HCT116 (cell line): Measurements from ENCODE around the gene SH2B2. TPM values are rescaled to one million over a fixed set of nuclear protein-coding genes. Genes with fewer than 3 reads are reported as not detected.

Experiments
- ATAC-seq: fragments of 200-7000 bp; cut with Tn5 transposase; 2 replicates; pipeline ENCODE4 v1.9.1; 2020; ENCODE audit warnings: mild to moderate bottlenecking, moderate library complexity
- BruUV-seq: library from RNA; stranded (reverse); fragments of 400-500 nt; replicated peaks from 2 replicates; lab custom pipeline; 2021; lab: Mats Ljungman, UMichigan
- CTCF ChIA-PET: fragments of 300-600 bp; sonication (Branson Sonifier 250); formaldehyde crosslinking; loops from one replicate; lab custom pipeline; 2021; ENCODE audit warnings: antibody characterized with exemption; lab: Charles Lee
- POLR2A ChIA-PET: fragments of 300-600, 350-600 bp; sonication (Branson Sonifier 250); formaldehyde crosslinking; loops from one replicate; lab custom pipeline; 2021; ENCODE audit warnings: antibody characterized with exemption; lab: Charles Lee
- RAD21 ChIA-PET, 2 experiments: fragments of 300-600 bp; sonication (Branson Sonifier 250); formaldehyde crosslinking; loops; one replicate each; lab custom pipeline; 2023; ENCODE audit warnings: low total read pairs in 2 of 2; ENCODE audit not compliant: uncharacterized antibody in 2 of 2, unreplicated experiment in 2 of 2, low non-redundant PET in 1 of 2; lab: Charles Lee
- DNase-seq: peaks from one replicate; pipeline ENCODE4 v3.0.0-alpha.2; 2010; ENCODE audit warnings: low read depth, low spot score
- H2AFZ ChIP-seq: fragments of 200-600 bp; shearing (Covaris generic), sonication (generic); 2 replicates; pipeline ENCODE4 v1.6.1; 2017; ENCODE audit warnings: low read depth, mixed run types, mixed read lengths, antibody characterized with exemption, low read length; ENCODE audit not compliant: poor library complexity, severe bottlenecking
- H3K27ac ChIP-seq: 2 replicates; pipeline ENCODE4 v1.5.1; 2012; ENCODE audit warnings: low read depth, low read length
- H3K27me3 ChIP-seq: fragments of 200-600 bp; sonication (generic); 2 replicates; pipeline ENCODE4 v1.6.1; 2016; ENCODE audit warnings: mixed run types, low read length, mixed read lengths; ENCODE audit not compliant: insufficient read depth
- H3K36me3 ChIP-seq, 2 experiments: fragments of 200-500 bp in 1 of 2; fragments of 200-600 bp in 1 of 2; sonication (Bioruptor generic) in 1 of 2; sonication (generic) in 1 of 2; 2 replicates each; pipeline versions ENCODE4 v1.5.1 to v1.6.1; 2014 to 2016; ENCODE audit warnings: low read length in 2 of 2, inconsistent platforms in 1 of 2, mixed read lengths in 1 of 2, mixed run types in 1 of 2; ENCODE audit not compliant: insufficient read depth in 2 of 2, control insufficient read depth in 1 of 2
- H3K4me1 ChIP-seq, 2 experiments: fragments of 200-600 bp in 1 of 2; sonication (generic) in 1 of 2; 2 replicates each; pipeline versions ENCODE4 v1.5.1 to v1.6.1; 2012 to 2017; ENCODE audit warnings: low read length in 2 of 2, inconsistent platforms in 1 of 2, mild to moderate bottlenecking in 1 of 2, mixed read lengths in 1 of 2, mixed run types in 1 of 2, moderate library complexity in 1 of 2; ENCODE audit not compliant: insufficient read depth in 2 of 2, control insufficient read depth in 1 of 2
- H3K4me2 ChIP-seq: fragments of 200-600 bp; sonication (generic); 2 replicates; pipeline ENCODE4 v1.6.1; 2017; ENCODE audit warnings: mixed run types, low read length, mixed read lengths
- H3K4me3 ChIP-seq, 2 experiments: fragments of 200-600 bp in 1 of 2; sonication (generic) in 1 of 2; replicated peaks in 1 of 2; 2 replicates each; pipeline ENCODE4 v1.5.1; 2011 to 2016; ENCODE audit warnings: low read length in 2 of 2, control low read depth in 1 of 2, low read depth in 1 of 2, mild to moderate bottlenecking in 1 of 2, mixed read lengths in 1 of 2, mixed run types in 1 of 2
- H3K79me2 ChIP-seq: fragments of 200-600 bp; sonication (generic); 2 replicates; pipeline ENCODE4 v1.6.1; 2017; ENCODE audit warnings: mild to moderate bottlenecking, mixed run types, low read length, moderate library complexity, mixed read lengths; ENCODE audit not compliant: insufficient read depth
- H3K9ac ChIP-seq: fragments of 200-600 bp; sonication (generic); 2 replicates; pipeline ENCODE4 v1.6.1; 2016; ENCODE audit warnings: low read length, mixed read lengths
- H3K9me2 ChIP-seq: fragments of 200-600 bp; sonication (generic), shearing (Covaris generic); 2 replicates; pipeline ENCODE4 v1.6.1; 2017; ENCODE audit warnings: mixed run types, mild to moderate bottlenecking, moderate library complexity; ENCODE audit not compliant: insufficient read depth
- H3K9me3 ChIP-seq, 2 experiments: fragments of 200-500 bp in 1 of 2; fragments of 200-600 bp in 1 of 2; sonication (Bioruptor generic) in 1 of 2; sonication (generic) in 1 of 2; 2 replicates each; pipeline ENCODE4 v1.6.1; 2014 to 2017; ENCODE audit warnings: low read length in 2 of 2, mixed read lengths in 2 of 2, inconsistent platforms in 1 of 2, low read depth in 1 of 2, mild to moderate bottlenecking in 1 of 2, mixed run types in 1 of 2, moderate library complexity in 1 of 2; ENCODE audit not compliant: control insufficient read depth in 1 of 2, insufficient read depth in 1 of 2
- H4K20me1 ChIP-seq: fragments of 200-600 bp; sonication (generic), shearing (Covaris generic); 2 replicates; pipeline ENCODE4 v1.6.1; 2017; ENCODE audit warnings: mixed run types, mild to moderate bottlenecking, moderate library complexity; ENCODE audit not compliant: insufficient read depth
- EGR1 ChIP-seq: IDR thresholded peaks from 2 replicates; pipeline ENCODE4 v1.6.1; 2012; ENCODE audit warnings: low read depth
- ELF1 ChIP-seq: IDR thresholded peaks from 2 replicates; pipeline ENCODE4 v1.6.1; 2012; ENCODE audit warnings: low read depth, borderline replicate concordance
- EZH2 ChIP-seq: fragments of 200-600 bp; sonication (generic); IDR thresholded peaks from 2 replicates; pipeline ENCODE4 v1.6.1; 2017; ENCODE audit warnings: antibody characterized with exemption, mixed run types
- JUND ChIP-seq: IDR thresholded peaks from 2 replicates; pipeline ENCODE4 v1.6.1; 2012
- POLR2A ChIP-seq: IDR thresholded peaks from 2 replicates; pipeline ENCODE4 v1.7.0; 2011; ENCODE audit warnings: borderline replicate concordance; ENCODE audit not compliant: insufficient read depth, insufficient read length; ENCODE audit errors: extremely low read depth
- SIN3A ChIP-seq: IDR thresholded peaks from 2 replicates; pipeline ENCODE4 v1.6.1; 2012; ENCODE audit warnings: low read depth
- SP1 ChIP-seq: IDR thresholded peaks from 2 replicates; pipeline ENCODE4 v1.6.1; 2012; ENCODE audit warnings: low read depth
- SRF ChIP-seq: IDR thresholded peaks from 2 replicates; pipeline ENCODE4 v1.6.1; 2012; ENCODE audit warnings: low read depth
- YY1 ChIP-seq: IDR thresholded peaks from 2 replicates; pipeline ENCODE4 v1.6.1; 2011; ENCODE audit warnings: low read length, low read depth, moderate library complexity, mild to moderate bottlenecking; ENCODE audit not compliant: insufficient replicate concordance; ENCODE audit errors: extremely low read depth
- ZFX ChIP-seq: fragments of 450-650 bp; IDR thresholded peaks from 2 replicates; pipeline ENCODE4 v1.6.1; 2017
- ZNF274 ChIP-seq: fragments of 200-500 bp; sonication (Bioruptor generic); IDR thresholded peaks from 2 replicates; pipeline ENCODE4 v1.6.1; 2014; ENCODE audit warnings: mild to moderate bottlenecking, low read depth, low read length, inconsistent platforms
- intact Hi-C: fragments of 100-400 bp; cut with micrococcal nuclease; formaldehyde crosslinking; loops from 2 replicates; pipeline ENCODE4 v1.10.0; 2022
- total RNA-seq: library from RNA; stranded (reverse); gene quantifications from one replicate; pipeline ENCODE4 v1.2.1, GENCODE V29; 2021; ENCODE audit not compliant: unreplicated experiment
- TF ChIP-seq, protein P1 (sequence below), 3 experiments: fragments of 200-600 bp in 1 of 3; sonication (generic) in 1 of 3; IDR thresholded peaks in 2 of 3; conservative IDR thresholded peaks in 1 of 3; 2 replicates each; pipeline ENCODE4 v1.5.1; 2012 to 2017; ENCODE audit warnings: low read depth in 2 of 3, low read length in 2 of 3, antibody characterized with exemption in 1 of 3, borderline replicate concordance in 1 of 3, control low read depth in 1 of 3, mild to moderate bottlenecking in 1 of 3, mixed read lengths in 1 of 3, mixed run types in 1 of 3, moderate library complexity in 1 of 3; ENCODE audit not compliant: insufficient read depth in 1 of 3
- TF ChIP-seq, protein P2 (sequence below): IDR thresholded peaks from 2 replicates; pipeline ENCODE4 v1.6.1; 2011; ENCODE audit warnings: mild to moderate bottlenecking, low read length, moderate library complexity; ENCODE audit not compliant: insufficient replicate concordance; ENCODE audit errors: extremely low read depth
- TF ChIP-seq, protein P3 (sequence below): IDR thresholded peaks from 2 replicates; pipeline ENCODE4 v1.6.1; 2012
- TF ChIP-seq, protein P4 (sequence below): IDR thresholded peaks from 2 replicates; pipeline ENCODE4 v1.6.1; 2012; ENCODE audit warnings: low read depth

The SH2B2 gene
- total RNA-seq, 1 experiment from 2014 or later, result 11.8 TPM

GRCh38 chr7:102306916-102307677 is 20.4 kb downstream of the SH2B2 start:
- Histone ChIP-seq H3K4me3 (no peak overlapping the region), H3K27me3 (no peaks in the 10 kb centered on the region), H2AFZ (no peak overlapping the region), H4K20me1 (no peaks in the 10 kb centered on the region), H3K4me1 (no peaks in the 10 kb centered on the region; a peak in 1 of 4 replicates), H3K27ac (no peak overlapping the region), H3K9me2 (no peaks in the 10 kb centered on the region), H3K9ac (no peak overlapping the region), H3K36me3 (no peaks in the 10 kb centered on the region), H3K4me2 (no peak overlapping the region), H3K79me2 (no peaks in the 10 kb centered on the region), H3K9me3 (no peaks in the 10 kb centered on the region)
- POLR2A ChIA-PET, result no interaction called here
- CTCF ChIA-PET, result no interaction called here
- DNase-seq, result no peak
- BruUV-seq, result no TSS peak
- intact Hi-C loops, result no loop called here
- no peak for ATAC-seq
- RAD21 ChIA-PET, result no interaction called here
- TF ChIP-seq ELF1 (no peak), SP1 (no peak), YY1 (no peak), EGR1 (no peak), ZNF274 (no peak), SIN3A (no peak), SRF (no peak), EZH2 (no peak), JUND (no peak), ZFX (no peak), POLR2A (no peak)
- TF ChIP-seq, protein P1, sequence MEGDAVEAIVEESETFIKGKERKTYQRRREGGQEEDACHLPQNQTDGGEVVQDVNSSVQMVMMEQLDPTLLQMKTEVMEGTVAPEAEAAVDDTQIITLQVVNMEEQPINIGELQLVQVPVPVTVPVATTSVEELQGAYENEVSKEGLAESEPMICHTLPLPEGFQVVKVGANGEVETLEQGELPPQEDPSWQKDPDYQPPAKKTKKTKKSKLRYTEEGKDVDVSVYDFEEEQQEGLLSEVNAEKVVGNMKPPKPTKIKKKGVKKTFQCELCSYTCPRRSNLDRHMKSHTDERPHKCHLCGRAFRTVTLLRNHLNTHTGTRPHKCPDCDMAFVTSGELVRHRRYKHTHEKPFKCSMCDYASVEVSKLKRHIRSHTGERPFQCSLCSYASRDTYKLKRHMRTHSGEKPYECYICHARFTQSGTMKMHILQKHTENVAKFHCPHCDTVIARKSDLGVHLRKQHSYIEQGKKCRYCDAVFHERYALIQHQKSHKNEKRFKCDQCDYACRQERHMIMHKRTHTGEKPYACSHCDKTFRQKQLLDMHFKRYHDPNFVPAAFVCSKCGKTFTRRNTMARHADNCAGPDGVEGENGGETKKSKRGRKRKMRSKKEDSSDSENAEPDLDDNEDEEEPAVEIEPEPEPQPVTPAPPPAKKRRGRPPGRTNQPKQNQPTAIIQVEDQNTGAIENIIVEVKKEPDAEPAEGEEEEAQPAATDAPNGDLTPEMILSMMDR (IDR thresholded peaks at IDR 0.05 in 2 of 3, conservative IDR thresholded peaks at IDR 0.05 in 1 of 3; ENCODE audit: borderline replicate concordance in 1 of 3, insufficient read depth in 1 of 3, low read depth in 2 of 3, low read length in 2 of 3), result no peak
- TF ChIP-seq, protein P2, sequence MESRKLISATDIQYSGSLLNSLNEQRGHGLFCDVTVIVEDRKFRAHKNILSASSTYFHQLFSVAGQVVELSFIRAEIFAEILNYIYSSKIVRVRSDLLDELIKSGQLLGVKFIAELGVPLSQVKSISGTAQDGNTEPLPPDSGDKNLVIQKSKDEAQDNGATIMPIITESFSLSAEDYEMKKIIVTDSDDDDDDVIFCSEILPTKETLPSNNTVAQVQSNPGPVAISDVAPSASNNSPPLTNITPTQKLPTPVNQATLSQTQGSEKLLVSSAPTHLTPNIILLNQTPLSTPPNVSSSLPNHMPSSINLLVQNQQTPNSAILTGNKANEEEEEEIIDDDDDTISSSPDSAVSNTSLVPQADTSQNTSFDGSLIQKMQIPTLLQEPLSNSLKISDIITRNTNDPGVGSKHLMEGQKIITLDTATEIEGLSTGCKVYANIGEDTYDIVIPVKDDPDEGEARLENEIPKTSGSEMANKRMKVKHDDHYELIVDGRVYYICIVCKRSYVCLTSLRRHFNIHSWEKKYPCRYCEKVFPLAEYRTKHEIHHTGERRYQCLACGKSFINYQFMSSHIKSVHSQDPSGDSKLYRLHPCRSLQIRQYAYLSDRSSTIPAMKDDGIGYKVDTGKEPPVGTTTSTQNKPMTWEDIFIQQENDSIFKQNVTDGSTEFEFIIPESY, result no peak
- TF ChIP-seq, protein P3, sequence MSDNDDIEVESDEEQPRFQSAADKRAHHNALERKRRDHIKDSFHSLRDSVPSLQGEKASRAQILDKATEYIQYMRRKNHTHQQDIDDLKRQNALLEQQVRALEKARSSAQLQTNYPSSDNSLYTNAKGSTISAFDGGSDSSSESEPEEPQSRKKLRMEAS, result no peak
- TF ChIP-seq, protein P4, sequence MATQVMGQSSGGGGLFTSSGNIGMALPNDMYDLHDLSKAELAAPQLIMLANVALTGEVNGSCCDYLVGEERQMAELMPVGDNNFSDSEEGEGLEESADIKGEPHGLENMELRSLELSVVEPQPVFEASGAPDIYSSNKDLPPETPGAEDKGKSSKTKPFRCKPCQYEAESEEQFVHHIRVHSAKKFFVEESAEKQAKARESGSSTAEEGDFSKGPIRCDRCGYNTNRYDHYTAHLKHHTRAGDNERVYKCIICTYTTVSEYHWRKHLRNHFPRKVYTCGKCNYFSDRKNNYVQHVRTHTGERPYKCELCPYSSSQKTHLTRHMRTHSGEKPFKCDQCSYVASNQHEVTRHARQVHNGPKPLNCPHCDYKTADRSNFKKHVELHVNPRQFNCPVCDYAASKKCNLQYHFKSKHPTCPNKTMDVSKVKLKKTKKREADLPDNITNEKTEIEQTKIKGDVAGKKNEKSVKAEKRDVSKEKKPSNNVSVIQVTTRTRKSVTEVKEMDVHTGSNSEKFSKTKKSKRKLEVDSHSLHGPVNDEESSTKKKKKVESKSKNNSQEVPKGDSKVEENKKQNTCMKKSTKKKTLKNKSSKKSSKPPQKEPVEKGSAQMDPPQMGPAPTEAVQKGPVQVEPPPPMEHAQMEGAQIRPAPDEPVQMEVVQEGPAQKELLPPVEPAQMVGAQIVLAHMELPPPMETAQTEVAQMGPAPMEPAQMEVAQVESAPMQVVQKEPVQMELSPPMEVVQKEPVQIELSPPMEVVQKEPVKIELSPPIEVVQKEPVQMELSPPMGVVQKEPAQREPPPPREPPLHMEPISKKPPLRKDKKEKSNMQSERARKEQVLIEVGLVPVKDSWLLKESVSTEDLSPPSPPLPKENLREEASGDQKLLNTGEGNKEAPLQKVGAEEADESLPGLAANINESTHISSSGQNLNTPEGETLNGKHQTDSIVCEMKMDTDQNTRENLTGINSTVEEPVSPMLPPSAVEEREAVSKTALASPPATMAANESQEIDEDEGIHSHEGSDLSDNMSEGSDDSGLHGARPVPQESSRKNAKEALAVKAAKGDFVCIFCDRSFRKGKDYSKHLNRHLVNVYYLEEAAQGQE, result no peak
